GM12878 (cell line): Measurements from ENCODE around the gene LRP3. TPM values are rescaled to one million over a fixed set of nuclear protein-coding genes. Genes with fewer than 3 reads are reported as not detected.

Source experiments
- ATAC-seq: fragments of 200-7000 bp; cut with Tn5 transposase; 3 replicates; pipeline ENCODE4 v1.9.1; 2020; ENCODE audit warnings: mild to moderate bottlenecking, moderate library complexity
- BruUV-seq: library from RNA; stranded (reverse); fragments of 400-500 nt; replicated peaks from 2 replicates; lab custom pipeline; 2021; lab: Mats Ljungman, UMichigan
- CTCF ChIA-PET: fragments of 300-600 bp; sonication (Branson Sonifier 250); formaldehyde crosslinking; extraction: SDS; loops from one replicate; lab custom pipeline; 2021; ENCODE audit warnings: inconsistent platforms; lab: Yijun Ruan, JAX
- POLR2A ChIA-PET: fragments of 350-600 bp; formaldehyde crosslinking; extraction: SDS; loops from one replicate; lab custom pipeline; 2021; ENCODE audit warnings: inconsistent platforms; lab: Charles Lee
- RAD21 ChIA-PET: fragments of 300-600 bp; sonication (Branson Sonifier 250); formaldehyde crosslinking; loops from one replicate; lab custom pipeline; 2023; ENCODE audit warnings: antibody characterized with exemption; ENCODE audit not compliant: unreplicated experiment; lab: Charles Lee
- SMC1A ChIA-PET: fragments of 300-600 bp; sonication (Branson Sonifier 250); formaldehyde crosslinking; loops from one replicate; lab custom pipeline; 2023; ENCODE audit not compliant: unreplicated experiment, uncharacterized antibody; lab: Charles Lee
- DNase-seq: peaks from one replicate; pipeline ENCODE4 v3.0.0-alpha.2; 2011; ENCODE audit warnings: low read depth, low spot score
- FAIRE-seq: peaks from 3 replicates; lab custom pipeline; 2011; peaks lifted over from hg19 to GRCh38; lab: Jason Lieb, UNC
- H2AFZ ChIP-seq: 2 replicates; pipeline ENCODE4 v1.6.0; 2011; ENCODE audit warnings: low read depth, low read length, control low read depth; ENCODE audit not compliant: control insufficient read depth
- H3K27ac ChIP-seq: 2 replicates; pipeline ENCODE4 v1.5.1; 2011; ENCODE audit warnings: control low read depth; ENCODE audit not compliant: control insufficient read depth, insufficient read depth
- H3K27me3 ChIP-seq, 2 experiments: replicated peaks in 1 of 2; 2 replicates each; pipeline versions ENCODE4 v1.6.0 to v1.6.1; 2011; ENCODE audit warnings: low read length in 1 of 2; ENCODE audit not compliant: control insufficient read depth in 2 of 2, insufficient read depth in 2 of 2
- H3K36me3 ChIP-seq, 2 experiments: 2 replicates each; pipeline ENCODE4 v1.5.1; 2011; ENCODE audit warnings: low read length in 1 of 2; ENCODE audit not compliant: control insufficient read depth in 2 of 2, insufficient read depth in 2 of 2
- H3K4me1 ChIP-seq: 2 replicates; pipeline ENCODE4 v1.6.1; 2011; ENCODE audit warnings: mild to moderate bottlenecking, low read length, moderate library complexity, mixed read lengths; ENCODE audit not compliant: control insufficient read depth, insufficient read depth
- H3K4me2 ChIP-seq: 2 replicates; pipeline ENCODE4 v1.6.0; 2011; ENCODE audit warnings: control low read depth; ENCODE audit not compliant: control insufficient read depth, insufficient read depth
- H3K4me3 ChIP-seq: fragments of 200-600 bp; sonication (generic); 2 replicates; pipeline ENCODE4 v1.5.1; 2016
- H3K79me2 ChIP-seq: 2 replicates; pipeline ENCODE4 v1.6.0; 2011; ENCODE audit warnings: low read length; ENCODE audit not compliant: control insufficient read depth, insufficient read depth
- H3K9ac ChIP-seq: 2 replicates; pipeline ENCODE4 v1.8.0; 2011; ENCODE audit warnings: low read length, control low read depth, mixed read lengths; ENCODE audit not compliant: control insufficient read depth, insufficient read depth
- H3K9me3 ChIP-seq: replicated peaks from 3 replicates; pipeline ENCODE4 v1.5.1; 2011; ENCODE audit warnings: mild to moderate bottlenecking, low read length; ENCODE audit not compliant: control insufficient read depth, insufficient read depth
- H4K20me1 ChIP-seq: 2 replicates; pipeline ENCODE4 v1.6.0; 2011; ENCODE audit not compliant: control insufficient read depth, insufficient read depth
- ASH2L ChIP-seq: fragments of 300-600, 200-600 bp; sonication (generic); IDR thresholded peaks from 2 replicates; pipeline ENCODE4 v1.6.1; 2017; ENCODE audit warnings: low read depth, mild to moderate bottlenecking, borderline replicate concordance
- ETV6 ChIP-seq, 2 experiments: fragments of 450-650 bp in 1 of 2; IDR thresholded peaks in 1 of 2; conservative IDR thresholded peaks in 1 of 2; 2 replicates each; pipeline ENCODE4 v1.6.1; 2014; ENCODE audit warnings: antibody characterized with exemption in 1 of 2, borderline replicate concordance in 1 of 2, low read depth in 1 of 2, mild to moderate bottlenecking in 1 of 2, moderate library complexity in 1 of 2
- HDAC2 ChIP-seq: fragments of 200-600 bp; sonication (generic); IDR thresholded peaks from 2 replicates; pipeline ENCODE4 v1.6.1; 2017
- HDGF ChIP-seq: fragments of 450-650 bp; IDR thresholded peaks from 2 replicates; pipeline ENCODE4 v1.6.1; 2016; ENCODE audit warnings: antibody characterized with exemption
- JUNB ChIP-seq: IDR thresholded peaks from 2 replicates; pipeline ENCODE4 v1.6.1; 2016; ENCODE audit warnings: antibody characterized with exemption, mild to moderate bottlenecking
- LARP7 ChIP-seq: fragments of 450-650 bp; IDR thresholded peaks from 2 replicates; pipeline ENCODE4 v1.6.1; 2017; ENCODE audit warnings: mild to moderate bottlenecking
- MYC ChIP-seq: IDR thresholded peaks from 2 replicates; pipeline ENCODE4 v1.6.1; 2011; ENCODE audit warnings: mild to moderate bottlenecking, low read length, moderate library complexity, inconsistent platforms; ENCODE audit not compliant: insufficient read depth, insufficient replicate concordance, insufficient read length, severe bottlenecking
- NR2C1 ChIP-seq: fragments of 450-650 bp; IDR thresholded peaks from 2 replicates; pipeline ENCODE4 v1.6.1; 2017; ENCODE audit warnings: antibody characterized with exemption, mild to moderate bottlenecking, moderate library complexity
- PAX5 ChIP-seq: IDR thresholded peaks from 2 replicates; pipeline ENCODE4 v1.6.1; 2011; ENCODE audit warnings: low read depth, low read length, borderline replicate concordance
- PML ChIP-seq: IDR thresholded peaks from 2 replicates; pipeline ENCODE4 v1.6.1; 2012; ENCODE audit warnings: low read length, inconsistent platforms
- RAD51 ChIP-seq: fragments of 450-650 bp; IDR thresholded peaks from 2 replicates; pipeline ENCODE4 v1.6.1; 2016; ENCODE audit warnings: moderate library complexity, mild to moderate bottlenecking, inconsistent platforms
- SIN3A ChIP-seq: IDR thresholded peaks from 2 replicates; pipeline ENCODE4 v1.6.1; 2012; ENCODE audit warnings: low read depth, low read length, improper control_type of control experiment
- SP1 ChIP-seq: IDR thresholded peaks from one replicate; pipeline ENCODE4 v1.6.1; 2011; ENCODE audit warnings: low read depth, low read length
- STAT3 ChIP-seq: IDR thresholded peaks from 2 replicates; pipeline ENCODE4 v1.6.1; 2011; ENCODE audit warnings: low read depth, low read length, improper control_type of control experiment
- SUPT20H ChIP-seq: IDR thresholded peaks from 2 replicates; pipeline ENCODE4 v1.6.1; 2011; ENCODE audit warnings: low read depth, mild to moderate bottlenecking, low read length, moderate library complexity, borderline replicate concordance; ENCODE audit not compliant: control insufficient read depth
- ZBTB4 ChIP-seq: fragments of 450-650 bp; formaldehyde crosslinking; IDR thresholded peaks from 2 replicates; pipeline ENCODE4 v1.4.0; 2022; ENCODE audit warnings: mild to moderate bottlenecking, moderate library complexity
- ZNF622 ChIP-seq: fragments of 450-650 bp; IDR thresholded peaks from 2 replicates; pipeline ENCODE4 v1.6.1; 2017; ENCODE audit warnings: mild to moderate bottlenecking, inconsistent platforms
- WGBS: methylation state at CpG from one replicate; pipeline ENCODE4 v1.1.6; 2016; ENCODE audit warnings: low lambda C conversion rate; ENCODE audit not compliant: insufficient replicate concordance, insufficient coverage; ENCODE audit errors: missing lambda C conversion rate; 5-methylcytosine and 5-hydroxymethylcytosine counted together
- in situ Hi-C: fragments of 300-500 bp; cut with MboI; formaldehyde crosslinking; loops from 9 replicates; pipeline ENCODE4 v1.14.3; 2018; ENCODE audit warnings: mixed read lengths
- intact Hi-C: fragments of 100-400 bp; cut with micrococcal nuclease; formaldehyde crosslinking; loops from one replicate; pipeline ENCODE4 v1.14.2; 2022; ENCODE audit not compliant: unreplicated experiment
- polyA plus RNA-seq, 11 experiments: library from polyadenylated mRNA; depleted of rRNA in 4 of 11; unstranded in 6 of 11; stranded (reverse) in 5 of 11; fragments of >200 nt; fragmentation: Nextera tagmentation in 4 of 11; fragmentation: Illumina TruSeq in 1 of 11; extraction: Ambion mirVana in 4 of 11; extraction: Trizol in 1 of 11; gene quantifications; 1 replicate in 1 of 11; 2 replicates in 10 of 11; pipeline versions ENCODE4 v1.2.1 to v1.2.3, GENCODE V29; 2011 to 2016; ENCODE audit warnings: inconsistent platforms in 2 of 11, missing spikeins in 2 of 11, low read depth in 1 of 11
- total RNA-seq, 4 experiments: library from RNA; depleted of rRNA in 3 of 4; stranded (reverse); fragments of >200 nt in 3 of 4; fragmentation: Illumina TruSeq in 1 of 4; extraction: Trizol in 1 of 4; gene quantifications; 2 replicates each; pipeline versions ENCODE4 v1.2.1 to v1.2.3, GENCODE V29; 2013 to 2021

Gene LRP3
- total and polyA plus RNA-seq, 10 of the 15 experiments (the other 5 are each of a cell fraction or from before 2014, with no cell fraction given): 0.12 to 3.2 (median 0.64) TPM; not detected in 2

- no peak for DNase-seq
- ChIA-PET POLR2A (no interaction called here), SMC1A (no interaction called here), RAD21 (no interaction called here), CTCF (interaction anchor here (1.6 to 5.2 kb wide), 3 partner anchors 11 to 171 kb away, joined by 6 to 46 read pairs (median 9); no protein-coding TSS in a partner anchor)
- Histone ChIP-seq H3K27ac (no peak overlapping the region), H3K9ac (no peak overlapping the region), H2AFZ (no peak overlapping the region), H4K20me1 (no peaks in the 10 kb centered on the region), H3K36me3 (no peaks in the 10 kb centered on the region), H3K27me3 (peaks cover 0 to under 1% of the 10 kb centered on the region in 2 experiments; a peak in 1 of 4 replicates), H3K4me3 (no peak overlapping the region), H3K79me2 (no peaks in the 10 kb centered on the region), H3K9me3 (no peaks in the 10 kb centered on the region), H3K4me2 (no peak overlapping the region), H3K4me1 (peaks cover 11% of the 10 kb centered on the region)
- TF ChIP-seq PAX5: no peak
- TF ChIP-seq SIN3A: no peak
- no peak for TF ChIP-seq JUNB
- no peak for TF ChIP-seq ZBTB4 (CRISPR knock-in tag)
- no peak for TF ChIP-seq HDAC2
- TF ChIP-seq ETV6 (conservative IDR thresholded peaks at IDR 0.05 in 1 of 2, IDR thresholded peaks at IDR 0.05 in 1 of 2; ENCODE audit: borderline replicate concordance in 1 of 2, low read depth in 1 of 2): no peak
- no peak for TF ChIP-seq HDGF
- no peak for TF ChIP-seq SP1
- TF ChIP-seq PML: no peak
- TF ChIP-seq STAT3: no peak
- TF ChIP-seq SUPT20H: no peak
- no peak for TF ChIP-seq RAD51
- no peak for TF ChIP-seq ASH2L
- no peak for TF ChIP-seq LARP7
- no peak for TF ChIP-seq MYC
- no peak for TF ChIP-seq NR2C1
- TF ChIP-seq ZNF622: no peak
- BruUV-seq: no TSS peak
- no peak for ATAC-seq
- no peak for FAIRE-seq
- 59% methylated on average over 5 of the region's 8 CpGs for WGBS
- in situ Hi-C loops (loop anchor here (5.0 to 25.0 kb wide), 2 partner anchors 52 to 528 kb away; no protein-coding TSS in a partner anchor), intact Hi-C loops (loop anchor here (2.0 kb wide), 2 partner anchors 47 to 73 kb away; no protein-coding TSS in a partner anchor)
Measured at GRCh38 chr19:33234092-33234491, 40.0 kb downstream of the LRP3 start.
